Activated CD4-positive, CD25-positive, alpha-beta regulatory T cell (primary cell): Measurements from ENCODE around the gene KLHL11.
"Not testable (repeated sequence)": the region's sequence is repeated elsewhere in the genome, so short reads cannot be mapped to it uniquely, and the experiment has no call there.

ENCODE experiments used
- DNase-seq, 4 experiments: peaks; one replicate each; lab custom pipeline; 2025; lab: John Stamatoyannopoulos, UW

The KLHL11 gene

DNA sequence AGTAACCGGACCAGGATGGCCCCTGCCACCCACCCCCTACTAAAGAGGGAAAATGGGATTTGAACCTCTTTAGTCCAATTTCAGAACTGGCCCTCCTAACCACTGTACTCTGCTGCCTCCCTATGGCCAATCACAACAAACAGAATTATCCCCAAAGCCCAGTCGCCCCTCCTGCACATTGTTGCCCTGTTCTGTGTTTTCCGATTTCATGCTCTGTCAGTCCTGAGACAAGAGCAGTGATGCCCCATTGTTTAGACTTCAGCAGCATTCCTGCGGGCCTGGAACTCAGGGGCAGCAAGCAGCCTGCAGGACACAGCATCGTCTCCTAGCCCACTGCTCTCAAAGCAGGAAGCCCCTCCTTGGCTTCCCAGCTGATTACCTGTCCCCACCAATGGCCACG is 20.5 kb upstream of the KLHL11 start:
- DNase-seq, result no peak

DNA sequence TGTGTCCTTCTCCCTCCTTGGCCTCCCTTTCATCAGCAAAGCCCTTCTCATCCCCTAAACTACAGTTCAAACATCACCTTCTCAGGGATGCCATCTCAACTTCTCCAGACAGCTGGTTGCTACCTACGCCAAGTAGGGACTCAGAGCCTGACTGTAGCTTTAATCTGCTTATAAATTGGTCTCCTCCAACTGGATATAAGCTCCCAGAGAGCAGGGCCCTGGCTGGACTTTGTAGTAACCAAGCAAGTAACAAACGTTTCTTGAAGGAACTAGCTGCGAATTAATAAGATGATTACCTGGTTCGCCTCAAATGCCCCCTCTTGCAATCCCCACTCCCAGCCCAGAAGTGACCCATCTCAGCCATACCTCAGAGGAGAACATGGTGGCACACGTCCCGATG is 17.5 kb upstream of the KLHL11 start:
- DNase-seq, result no peak

DNA sequence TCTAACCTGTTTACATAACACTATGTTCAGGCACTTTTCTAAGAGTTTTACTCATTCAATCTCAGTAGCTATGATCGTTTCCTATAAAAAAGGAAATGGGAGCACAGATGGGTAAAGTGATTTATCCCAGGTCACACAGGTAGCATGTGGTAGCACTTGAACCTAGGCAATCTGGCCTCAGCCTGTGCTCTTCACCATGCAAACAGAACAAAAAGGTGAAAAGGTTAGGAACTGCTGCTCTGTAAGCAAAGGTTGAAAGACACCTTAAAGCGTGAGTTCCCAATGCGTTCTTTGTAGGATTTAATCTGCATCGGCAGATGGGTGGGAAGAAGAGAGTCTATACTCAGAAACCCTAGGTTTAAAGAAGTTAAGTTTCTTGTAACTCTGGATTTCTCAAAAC is 14.9 kb upstream of the KLHL11 start:
- no peak for DNase-seq

DNA sequence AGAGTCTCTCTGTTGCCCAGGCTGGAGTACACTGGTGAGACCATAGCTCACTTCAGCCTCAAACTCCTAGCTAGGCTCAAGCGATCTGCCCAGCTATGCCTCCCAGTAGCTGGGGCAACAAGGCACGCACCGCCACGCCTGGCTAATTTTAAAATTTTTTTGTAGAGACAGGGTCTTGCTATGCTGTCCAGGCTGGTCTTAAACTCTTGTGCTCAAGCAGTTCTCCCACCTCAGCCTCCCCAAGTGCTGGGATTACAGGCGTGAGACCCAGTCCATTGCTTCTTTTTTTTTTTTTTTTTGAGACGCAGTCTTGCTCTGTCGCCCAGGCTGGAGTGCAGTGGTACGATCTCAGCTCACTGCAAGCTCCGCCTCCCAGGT is 9.1 kb upstream of the KLHL11 start:
- DNase-seq, result not testable (repeated sequence)

DNA sequence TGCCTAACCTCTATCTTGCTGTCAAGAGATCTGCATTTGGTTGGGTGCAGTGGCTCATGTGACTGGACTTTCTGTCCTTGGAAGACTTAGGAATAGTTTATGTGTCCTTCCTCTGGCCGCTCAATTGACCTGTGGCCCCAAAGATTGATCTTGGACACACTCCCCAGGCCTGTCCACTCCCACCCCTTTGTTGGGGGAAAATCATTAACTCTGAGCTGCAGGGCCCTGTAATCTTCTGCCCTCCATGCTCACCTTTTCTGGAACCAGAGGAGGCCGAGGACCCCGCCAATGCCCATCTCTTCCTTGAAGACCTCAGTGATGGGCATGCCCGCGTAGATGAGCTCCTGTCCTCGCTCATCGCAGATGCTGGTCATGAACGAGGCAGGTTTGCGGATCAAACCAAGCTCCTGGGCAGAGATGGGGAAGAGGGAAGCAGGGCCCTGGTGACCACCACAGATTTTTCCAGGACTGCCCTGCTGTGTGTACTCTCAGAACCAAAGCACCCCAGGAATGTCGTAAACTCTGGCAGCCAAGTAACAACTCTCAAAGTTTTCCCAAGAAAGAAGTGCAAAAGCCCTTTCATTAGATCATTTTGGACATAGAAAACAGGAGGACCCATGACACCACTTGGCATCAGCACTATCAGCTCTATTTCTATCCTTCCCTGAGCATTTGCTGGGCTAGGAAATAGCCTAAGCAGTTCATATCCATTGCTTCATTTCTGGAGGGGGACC is 8.5 kb upstream of the KLHL11 start:
- DNase-seq, result no peak

DNA sequence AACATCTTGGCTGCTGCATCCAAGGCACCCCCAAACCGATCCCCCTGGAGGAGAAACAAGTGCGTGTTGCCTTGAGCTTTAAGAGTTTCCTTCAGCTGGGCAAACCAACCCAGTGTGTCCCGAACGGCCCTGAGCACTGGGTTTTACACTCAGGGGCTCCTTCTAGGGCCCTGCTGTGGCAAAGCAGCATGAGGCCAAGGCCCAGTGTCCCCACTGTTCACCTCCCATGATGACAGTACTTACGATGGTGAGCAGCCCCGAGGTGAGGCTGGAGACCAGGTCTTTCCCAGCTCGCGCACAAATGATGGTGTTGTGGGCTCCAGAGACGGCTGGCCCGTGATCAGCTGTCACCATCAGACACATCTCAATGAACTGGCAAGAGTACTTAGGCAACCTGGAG is 6.6 kb upstream of the KLHL11 start:
- no peak for DNase-seq

DNA sequence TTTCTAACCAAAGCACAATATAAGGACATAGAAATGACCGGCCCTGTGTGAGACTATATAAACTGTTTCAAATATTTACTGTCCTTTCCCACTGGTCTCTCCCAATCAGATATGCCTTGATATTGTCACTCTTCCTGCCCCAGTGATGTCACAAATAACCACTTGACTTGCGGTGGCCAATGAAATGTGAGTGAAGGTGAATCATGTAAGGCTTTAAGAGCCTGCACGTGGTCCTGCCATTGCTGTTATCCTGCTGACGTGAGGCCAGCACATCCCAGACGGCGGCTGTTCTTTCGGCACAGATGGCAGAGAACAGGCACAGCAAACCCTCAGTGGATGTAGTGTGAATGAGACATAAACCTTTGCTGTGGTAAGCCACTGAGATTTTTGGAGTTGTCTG is 5.4 kb upstream of the KLHL11 start:
- no peak for DNase-seq

DNA sequence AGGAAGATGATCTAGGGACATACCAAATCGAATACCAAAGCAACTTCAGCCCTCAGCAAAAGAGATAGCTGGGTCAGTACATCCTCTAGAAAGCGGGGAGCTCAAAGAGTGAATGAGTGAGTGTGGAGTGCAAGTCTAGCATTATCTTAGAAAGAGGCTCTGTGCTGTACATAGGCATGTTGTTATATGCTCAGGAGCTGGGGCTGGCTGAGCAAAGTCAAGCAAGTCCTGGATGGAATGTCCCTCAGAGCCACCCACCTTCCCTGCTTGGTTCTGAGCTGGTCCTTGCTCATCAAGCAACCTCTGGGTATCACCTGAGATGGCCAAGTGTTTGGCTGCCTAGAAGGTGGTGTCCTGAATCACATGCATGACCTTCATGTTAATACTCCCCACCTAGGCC is 4.9 kb upstream of the KLHL11 start:
- DNase-seq, result no peak

DNA sequence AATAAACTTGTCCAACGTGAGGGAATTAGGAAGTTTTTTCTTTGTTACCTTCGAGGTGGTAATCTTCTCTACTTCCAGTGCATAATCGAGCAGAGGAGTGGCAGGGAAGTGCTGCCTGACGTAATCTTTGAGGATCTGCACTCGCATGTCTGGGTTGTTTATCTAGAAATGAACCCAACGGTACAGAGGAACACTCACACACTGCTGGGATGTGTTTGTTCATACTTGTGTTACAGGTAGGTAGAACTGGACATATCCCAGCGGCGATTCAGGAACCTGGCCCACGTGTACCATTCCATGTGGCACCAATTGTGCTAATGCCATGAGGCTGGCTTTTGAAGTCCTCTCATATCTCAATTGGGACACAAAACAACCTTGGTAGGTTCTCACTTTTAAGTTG is 4.2 kb upstream of the KLHL11 start:
- no peak for DNase-seq

DNA sequence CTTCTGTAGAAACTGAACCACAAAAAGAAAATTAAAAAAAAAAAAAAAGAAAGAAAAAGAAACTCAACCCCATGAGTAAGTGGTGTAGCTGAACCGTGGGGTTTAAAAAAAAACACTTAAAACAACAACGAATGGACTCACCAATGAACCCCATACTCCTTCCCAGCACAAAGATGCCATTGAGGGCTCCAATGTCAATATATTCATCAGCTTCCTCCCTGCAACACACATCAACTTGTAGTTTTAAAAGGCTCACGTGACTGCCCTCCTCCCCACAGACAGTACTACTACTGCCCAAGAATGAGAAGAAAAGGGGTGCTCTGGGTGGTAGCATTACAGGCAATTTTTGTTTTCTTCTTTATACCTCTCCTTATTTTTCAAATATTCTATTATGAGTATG is 3.3 kb upstream of the KLHL11 start:
- DNase-seq, result no peak

DNA sequence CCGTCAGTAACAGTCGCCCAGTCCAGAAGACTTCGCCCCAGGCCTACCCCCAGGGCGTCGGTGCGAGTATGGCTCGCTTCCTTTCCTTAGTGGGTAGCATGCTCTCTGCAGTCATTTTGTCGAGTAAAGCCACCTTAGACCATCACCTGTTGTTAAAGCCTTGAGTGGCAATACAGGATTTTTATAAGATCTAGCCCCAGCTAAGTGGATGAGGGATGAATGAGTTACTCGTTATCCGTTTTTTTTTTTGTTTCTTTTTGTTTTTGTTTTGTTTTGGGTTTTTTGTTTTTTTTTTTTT is 322 bp upstream of the KLHL11 start:
- DNase-seq, result no peak

DNA sequence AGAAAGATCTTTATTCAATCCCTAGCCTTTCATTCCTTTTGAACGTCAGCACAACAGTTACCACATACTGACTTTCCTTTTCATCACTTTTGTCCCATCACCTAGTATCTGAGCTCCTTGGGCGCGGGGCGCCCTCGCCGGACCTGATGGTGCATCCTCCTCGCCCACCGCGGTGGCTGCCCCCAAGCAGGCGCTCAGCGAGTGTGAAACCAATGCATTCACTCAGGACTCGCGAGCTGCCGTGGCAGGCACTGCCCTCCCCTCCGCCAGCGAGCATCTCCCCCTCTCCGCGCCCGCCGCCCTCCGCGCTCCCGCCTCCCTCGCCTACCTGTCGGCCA is 756 bp downstream of the KLHL11 start:
- DNase-seq, result no peak

DNA sequence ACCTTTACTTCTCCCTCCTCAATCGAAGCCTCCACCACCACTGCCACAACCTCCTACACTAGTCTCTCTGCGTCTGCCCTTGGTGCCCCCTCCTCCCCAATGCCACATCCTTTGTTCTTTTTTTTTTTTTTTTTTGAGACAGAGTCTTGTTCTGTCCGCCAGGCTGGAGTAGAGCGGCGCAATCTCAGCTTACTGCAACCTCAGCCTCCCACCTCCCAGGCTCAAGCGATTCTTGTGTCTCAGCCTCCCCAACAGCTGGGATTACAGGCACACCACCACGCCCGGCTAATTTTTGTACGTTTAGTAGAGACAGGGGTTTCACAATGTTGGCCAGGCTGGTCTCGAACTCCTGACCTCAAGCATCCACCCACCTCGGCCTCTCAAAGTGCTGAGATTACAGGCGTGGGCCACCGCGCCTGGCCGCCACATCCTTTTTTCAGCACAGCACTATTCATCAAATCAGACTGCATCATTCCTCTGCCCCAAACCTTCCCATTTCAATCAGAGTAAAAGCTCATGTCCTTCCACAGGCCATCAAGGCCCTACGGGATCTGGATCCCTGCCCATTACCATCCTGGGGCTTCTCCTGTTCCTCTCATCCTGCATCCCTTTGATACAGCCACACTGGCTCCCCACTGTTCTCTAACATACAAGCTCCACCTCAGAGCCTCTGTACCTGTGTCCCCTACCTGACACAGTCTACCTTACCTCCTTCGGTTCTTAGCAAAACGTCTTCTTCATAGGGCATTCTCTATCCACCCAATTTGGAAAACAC is 2.0 kb downstream of the KLHL11 start:
- no peak for DNase-seq

DNA sequence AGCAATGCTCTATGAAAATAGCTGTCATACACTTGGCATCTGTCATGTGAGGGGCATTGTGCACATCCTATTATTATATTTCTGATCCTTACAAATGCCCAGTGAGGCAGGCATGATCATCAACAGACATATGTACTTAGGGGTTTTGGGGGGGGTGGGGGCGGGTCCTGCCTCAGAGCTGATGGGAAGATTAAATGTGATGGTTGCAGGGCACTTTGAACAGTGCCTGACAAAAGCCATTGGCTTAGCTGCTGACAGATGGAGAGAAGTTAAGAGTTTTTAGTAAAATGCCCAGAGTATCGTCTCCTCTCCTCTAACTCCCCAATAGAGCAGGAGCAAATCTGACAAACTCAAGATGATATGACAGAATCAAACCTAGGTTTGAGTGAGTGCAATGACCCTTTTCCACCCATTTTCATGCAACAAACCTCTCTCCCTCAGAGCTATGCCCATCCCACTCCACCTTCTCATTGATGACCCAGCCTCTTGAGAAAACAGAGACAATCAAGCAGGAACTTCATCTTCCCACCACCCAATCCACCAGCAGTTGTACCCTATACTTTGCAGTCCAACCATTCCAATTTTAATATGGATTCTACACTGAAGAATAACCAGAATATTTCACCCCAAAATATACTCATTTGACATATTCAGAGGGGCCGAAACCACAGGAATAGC is 4.8 kb downstream of the KLHL11 start:
- no peak for DNase-seq

DNA sequence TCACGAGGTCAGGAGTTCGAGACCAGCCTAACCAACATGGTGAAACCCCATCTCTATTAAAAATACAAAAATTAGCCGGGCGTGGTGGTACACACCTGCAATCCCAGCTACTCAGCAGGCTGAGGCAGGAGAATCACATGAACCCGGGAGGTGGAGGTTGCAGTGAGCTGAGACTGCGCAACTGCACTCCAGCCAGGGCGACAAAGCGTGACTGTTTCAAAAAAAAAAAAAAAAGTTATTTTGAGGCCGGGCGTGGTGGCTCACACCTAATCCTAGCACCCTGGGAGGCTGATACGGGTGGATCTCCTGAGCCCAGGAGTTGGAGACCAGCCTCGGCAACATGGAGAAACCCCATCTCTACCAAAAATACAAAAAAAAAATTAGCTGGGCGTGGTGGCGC is 13.8 kb downstream of the KLHL11 start:
- DNase-seq, result not testable (repeated sequence)

DNA sequence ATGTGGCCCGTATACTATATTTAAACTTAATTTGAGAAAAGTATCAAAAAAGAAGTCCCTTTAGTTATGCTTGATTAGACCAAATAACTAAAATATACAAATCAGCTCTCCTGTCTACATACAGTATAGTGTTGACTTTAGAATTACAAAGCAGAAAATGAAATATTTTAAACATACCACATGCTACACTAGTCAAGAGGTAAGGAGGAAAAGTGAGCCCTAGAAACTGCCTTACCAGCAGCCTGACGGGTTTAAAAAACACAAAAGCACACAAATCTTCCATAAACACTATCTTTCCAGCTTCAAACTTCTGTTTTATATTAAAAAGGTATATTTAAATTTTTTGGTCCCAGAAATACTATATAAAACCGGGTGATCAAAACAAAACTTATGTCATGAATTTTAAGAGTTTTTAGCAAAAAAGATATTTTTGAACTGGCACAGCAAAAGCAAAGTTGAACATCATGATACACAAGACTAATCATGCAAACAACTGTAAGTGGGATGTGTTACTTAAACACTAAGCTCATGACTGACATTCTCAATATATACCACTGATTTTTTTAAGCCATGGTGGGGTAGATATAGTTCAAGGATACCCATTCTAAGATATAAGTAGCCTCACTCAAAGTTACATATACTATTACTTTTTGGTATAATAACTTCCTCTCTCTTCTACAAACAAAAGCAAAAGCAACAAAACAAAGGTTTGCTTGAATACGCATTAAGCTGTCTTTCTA is 15.8 kb downstream of the KLHL11 start:
- DNase-seq, result no peak

DNA sequence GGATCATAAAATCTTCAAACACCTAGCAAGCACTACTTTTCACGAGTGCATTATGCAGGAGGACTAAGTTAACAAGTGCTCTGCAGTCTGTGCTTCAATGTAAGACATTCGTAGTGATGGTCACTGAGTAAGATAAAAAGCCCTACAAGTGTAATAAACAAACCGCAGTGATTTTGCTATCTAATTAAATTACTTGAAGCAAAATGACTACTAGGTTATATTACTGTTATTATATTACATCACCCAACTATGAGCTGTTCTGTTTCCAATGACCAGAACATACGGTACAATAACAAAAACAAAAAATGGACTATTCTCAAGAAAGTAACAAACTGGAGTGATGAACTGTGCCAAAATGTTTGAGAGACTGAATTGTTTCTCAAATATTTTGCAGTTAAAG is 16.4 kb downstream of the KLHL11 start:
- no peak for DNase-seq

DNA sequence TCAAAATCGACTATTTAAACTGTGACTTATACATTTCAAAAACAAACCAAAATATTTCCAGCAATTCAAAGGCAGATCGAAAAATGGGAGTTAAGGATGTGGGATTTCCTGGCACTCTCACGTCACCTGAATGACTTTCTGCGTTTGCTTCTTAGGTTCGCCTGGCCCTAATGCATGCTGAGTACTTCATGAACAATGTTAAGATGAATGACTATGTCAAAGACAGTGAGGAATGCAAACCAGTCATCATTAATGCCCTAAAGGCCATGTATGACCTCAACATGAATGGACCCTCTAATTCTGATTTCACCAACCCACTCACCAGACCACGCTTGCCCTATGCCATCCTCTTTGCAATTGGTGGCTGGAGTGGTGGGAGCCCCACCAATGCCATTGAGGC is 20.3 kb downstream of the KLHL11 start:
- no peak for DNase-seq

DNA sequence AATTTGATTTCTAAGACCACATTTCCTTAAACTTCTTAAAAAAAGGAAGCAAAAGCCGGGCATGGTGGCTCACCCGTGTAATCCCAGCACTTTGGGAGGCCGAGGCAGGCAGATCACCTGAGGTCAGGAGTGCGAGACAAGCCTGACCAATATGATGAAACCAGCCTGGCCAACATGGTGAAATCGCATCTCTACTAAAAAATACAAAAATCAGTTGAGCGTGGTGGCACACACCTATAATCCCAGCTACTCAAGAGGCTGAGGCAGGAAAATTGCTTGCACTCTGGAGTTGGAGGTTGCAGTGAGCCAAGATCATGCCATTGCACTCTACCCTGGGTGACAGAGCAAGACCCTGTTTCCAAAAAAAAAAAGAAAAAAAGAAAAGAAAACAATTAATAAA is 24.4 kb downstream of the KLHL11 start:
- DNase-seq, result not testable (repeated sequence)

DNA sequence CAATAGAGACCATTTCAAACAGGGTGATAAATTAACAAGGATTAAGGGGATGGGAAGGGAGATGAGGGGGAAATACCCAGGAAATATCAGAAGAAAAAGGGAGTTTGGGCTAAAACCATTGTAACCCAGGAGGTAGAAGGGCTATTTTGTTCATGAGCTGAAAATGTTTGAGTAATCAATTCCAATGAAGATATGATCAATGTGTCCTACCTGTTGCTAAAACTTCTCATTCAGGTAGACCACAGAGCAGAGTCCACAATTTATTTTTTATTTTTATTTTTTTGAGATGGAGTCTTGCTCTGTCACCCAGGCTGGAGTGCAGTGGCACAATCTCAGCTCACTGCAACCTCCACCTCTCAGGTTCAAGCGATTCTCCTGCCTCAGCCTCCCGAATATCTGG is 25.8 kb downstream of the KLHL11 start:
- DNase-seq, result not testable (repeated sequence)

DNA sequence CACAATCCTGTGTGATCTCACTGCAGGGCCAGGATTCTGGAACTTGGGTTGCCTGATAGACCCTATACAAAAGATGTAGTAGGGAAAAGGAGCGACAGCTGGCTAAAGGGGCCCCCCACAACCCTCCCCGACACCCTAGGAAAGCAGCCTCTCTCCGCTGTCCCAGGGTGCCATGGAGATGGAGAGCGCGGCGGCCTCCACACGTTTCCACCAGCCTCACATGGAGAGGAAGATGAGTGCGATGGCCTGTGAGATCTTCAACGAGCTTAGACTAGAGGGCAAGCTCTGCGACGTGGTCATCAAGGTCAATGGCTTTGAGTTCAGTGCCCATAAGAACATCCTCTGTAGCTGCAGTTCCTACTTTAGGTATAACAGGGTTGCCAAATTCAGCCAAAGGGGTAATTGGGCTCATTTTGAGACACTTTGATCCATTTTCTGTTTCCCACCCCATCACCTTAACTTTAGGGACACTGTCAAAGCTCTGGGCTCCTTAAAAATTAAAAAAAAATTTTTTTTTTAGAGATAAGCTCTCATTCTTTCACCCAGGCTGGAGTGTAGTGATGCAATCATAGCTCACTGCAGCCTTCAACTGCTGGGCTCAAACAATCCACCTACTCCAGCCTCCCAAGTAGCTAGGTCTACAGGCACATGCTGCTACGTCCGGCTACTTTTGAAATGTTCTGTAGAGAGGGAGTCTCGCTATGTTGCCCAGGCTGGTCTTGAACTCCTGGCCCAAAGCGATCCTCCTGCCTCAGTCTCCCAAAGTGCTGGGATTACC is 27.3 kb downstream of the KLHL11 start, which contains the start of gene KLHL10:
TSS of gene KLHL10 (plus strand) at position 65 of the 778 bp plus-strand sequence. CDS start at position 173, 108 bp downstream.
- DNase-seq, result no peak
